ENCODE results near the gene BCAP31.
"Not testable (repeated sequence)": the region's sequence is repeated elsewhere in the genome, so short reads cannot be mapped to it uniquely, and the experiment has no call there.

The BCAP31 gene

DNA sequence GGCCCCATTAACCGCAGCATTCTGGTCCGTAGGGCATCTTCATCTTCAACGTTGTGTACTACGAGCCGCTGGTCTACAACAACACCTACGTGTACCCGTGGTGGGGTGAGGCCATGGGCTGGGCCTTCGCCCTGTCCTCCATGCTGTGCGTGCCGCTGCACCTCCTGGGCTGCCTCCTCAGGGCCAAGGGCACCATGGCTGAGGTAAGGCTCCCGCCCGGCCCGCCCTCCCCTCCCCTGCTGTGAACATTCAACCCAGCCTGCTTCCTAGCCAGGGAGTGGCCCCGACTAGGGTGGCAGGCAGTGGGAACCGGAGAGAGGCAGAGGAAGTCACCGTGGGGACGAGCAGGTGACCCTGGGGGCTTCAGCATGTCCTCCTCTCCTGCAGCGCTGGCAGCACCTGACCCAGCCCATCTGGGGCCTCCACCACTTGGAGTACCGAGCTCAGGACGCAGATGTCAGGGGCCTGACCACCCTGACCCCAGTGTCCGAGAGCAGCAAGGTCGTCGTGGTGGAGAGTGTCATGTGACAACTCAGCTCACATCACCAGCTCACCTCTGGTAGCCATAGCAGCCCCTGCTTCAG is 29.4 kb downstream of the BCAP31 start:
- DNase-seq (ENCODE audit: low read depth) = no peak

DNA sequence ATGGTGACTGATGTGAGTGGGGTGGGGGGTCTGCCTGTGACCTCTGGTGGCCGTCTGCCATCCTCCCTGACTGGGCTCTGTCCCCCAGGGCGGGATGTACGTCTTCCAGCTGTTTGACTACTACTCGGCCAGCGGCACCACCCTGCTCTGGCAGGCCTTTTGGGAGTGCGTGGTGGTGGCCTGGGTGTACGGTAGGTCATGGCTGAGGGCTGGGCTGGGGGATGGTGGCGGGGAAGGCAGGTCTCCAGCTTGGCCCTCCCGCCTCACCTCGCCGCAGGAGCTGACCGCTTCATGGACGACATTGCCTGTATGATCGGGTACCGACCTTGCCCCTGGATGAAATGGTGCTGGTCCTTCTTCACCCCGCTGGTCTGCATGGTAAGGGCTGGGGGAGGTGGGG is 29.9 kb downstream of the BCAP31 start:
- not testable (repeated sequence) for DNase-seq (ENCODE audit: low read depth)

- DNase-seq (ENCODE audit: low read depth) = no peak
Observed at GRCh38 chrX:153693216-153694086, 30.7 kb downstream of the BCAP31 start.

DNA sequence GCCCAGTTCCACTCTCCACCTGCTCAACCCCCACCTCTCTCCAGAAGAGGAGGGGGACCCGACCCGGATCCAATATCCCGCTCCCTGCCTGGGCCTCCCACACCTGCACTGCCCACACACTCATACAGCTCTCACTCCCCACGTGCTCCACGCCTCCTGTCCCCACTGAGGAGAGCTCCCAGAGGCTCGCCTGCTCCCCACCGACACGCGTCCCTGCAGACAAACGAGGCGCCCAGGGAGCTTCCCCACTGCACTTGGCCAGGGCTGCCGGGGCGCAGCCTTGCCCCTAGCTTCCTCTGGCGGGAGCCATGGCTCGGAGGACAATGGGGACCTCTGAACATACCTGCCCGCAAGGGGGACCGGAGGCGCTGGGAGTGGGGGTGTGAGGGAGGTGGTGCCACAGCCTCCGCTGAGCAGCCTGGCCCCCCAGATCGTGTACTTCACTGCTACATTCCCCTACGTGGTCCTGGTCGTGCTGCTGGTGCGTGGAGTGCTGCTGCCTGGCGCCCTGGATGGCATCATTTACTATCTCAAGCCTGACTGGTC is 31.5 kb downstream of the BCAP31 start:
- DNase-seq (ENCODE audit: low read depth) = no peak

- no peak for DNase-seq (ENCODE audit: low read depth)
Observed at GRCh38 chrX:153692003-153692402, 32.2 kb downstream of the BCAP31 start.

DNA sequence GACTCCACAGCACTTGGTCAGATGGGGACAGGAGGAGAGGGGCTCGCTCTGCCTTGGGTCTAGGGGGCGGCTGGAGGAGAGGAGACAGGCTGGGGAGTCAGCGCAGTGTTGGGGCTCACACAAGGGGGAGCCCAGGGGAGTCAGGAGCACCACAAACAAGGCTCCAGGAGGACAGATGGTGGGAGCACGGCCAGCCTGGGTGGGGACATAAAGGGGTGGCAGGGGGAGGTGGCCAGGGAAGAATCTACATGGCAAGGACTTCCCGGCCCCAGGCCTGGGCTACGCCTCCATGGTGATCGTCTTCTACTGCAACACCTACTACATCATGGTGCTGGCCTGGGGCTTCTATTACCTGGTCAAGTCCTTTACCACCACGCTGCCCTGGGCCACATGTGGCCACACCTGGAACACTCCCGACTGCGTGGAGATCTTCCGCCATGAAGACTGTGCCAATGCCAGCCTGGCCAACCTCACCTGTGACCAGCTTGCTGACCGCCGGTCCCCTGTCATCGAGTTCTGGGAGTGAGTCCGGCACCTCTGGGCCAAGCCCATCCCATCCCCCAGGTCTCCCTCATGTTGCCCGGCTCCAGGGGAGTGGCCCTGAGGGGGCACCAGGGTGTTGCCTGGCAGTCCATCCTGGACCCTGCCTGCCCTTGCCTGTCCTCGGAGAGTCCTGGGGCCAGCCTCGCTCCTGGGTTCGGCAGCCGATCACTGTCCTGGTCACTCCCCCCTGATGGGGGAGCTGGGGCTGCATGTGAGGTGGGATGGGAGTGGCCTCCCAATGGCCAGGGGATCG is 33.0 kb downstream of the BCAP31 start:
- DNase-seq (ENCODE audit: low read depth) = not testable (repeated sequence)

GRCh38 chrX:153690466-153690865 is 33.7 kb downstream of the BCAP31 start:
- DNase-seq (ENCODE audit: low read depth) = no peak

GRCh38 chrX:153689654-153690465 is 34.3 kb downstream of the BCAP31 start:
- DNase-seq (ENCODE audit: low read depth) = no peak

DNA sequence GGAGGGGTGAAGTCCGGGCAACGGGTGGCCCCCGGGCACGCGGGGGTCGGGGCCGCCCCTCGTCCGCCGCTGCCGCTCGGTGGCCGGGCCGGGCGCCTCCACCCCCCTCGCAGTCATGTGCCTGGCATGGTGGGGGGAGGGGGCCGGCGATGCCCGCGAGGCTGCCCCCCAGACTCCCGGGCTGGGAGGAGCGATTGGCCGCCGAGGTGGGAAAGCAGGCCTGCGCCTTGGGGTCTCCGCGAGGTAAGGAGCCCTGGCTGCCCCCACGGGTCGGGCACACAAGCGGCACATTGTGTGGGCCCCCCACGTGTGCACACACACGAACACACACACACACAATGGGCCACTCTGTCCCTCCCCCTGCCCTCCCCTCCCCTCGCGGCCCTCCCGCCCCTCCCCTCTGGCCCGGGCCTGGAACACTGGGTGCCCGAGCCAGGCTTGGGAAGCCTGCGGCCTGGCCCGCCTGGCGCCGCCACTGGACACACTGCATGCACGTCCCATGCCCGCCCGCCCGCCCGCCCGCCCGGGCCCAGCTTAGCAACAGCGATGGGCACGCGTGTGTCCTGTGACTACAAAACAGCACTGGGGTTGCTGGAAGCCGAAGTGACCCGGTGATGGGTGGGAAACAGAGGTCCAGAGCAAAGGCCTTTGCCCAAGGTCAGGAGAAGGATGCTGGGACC is 35.1 kb downstream of the BCAP31 start:
- no peak for DNase-seq (ENCODE audit: low read depth)

DNA sequence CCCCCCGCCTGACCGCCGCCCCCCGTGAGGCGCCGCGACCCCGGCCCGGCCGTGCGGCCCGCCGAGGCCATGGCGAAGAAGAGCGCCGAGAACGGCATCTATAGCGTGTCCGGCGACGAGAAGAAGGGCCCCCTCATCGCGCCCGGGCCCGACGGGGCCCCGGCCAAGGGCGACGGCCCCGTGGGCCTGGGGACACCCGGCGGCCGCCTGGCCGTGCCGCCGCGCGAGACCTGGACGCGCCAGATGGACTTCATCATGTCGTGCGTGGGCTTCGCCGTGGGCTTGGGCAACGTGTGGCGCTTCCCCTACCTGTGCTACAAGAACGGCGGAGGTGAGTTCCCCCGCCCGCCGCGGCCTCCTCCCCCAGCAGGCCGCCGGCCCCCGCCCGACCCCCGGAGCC is 35.7 kb downstream of the BCAP31 start:
- no peak for DNase-seq (ENCODE audit: low read depth)

DNA sequence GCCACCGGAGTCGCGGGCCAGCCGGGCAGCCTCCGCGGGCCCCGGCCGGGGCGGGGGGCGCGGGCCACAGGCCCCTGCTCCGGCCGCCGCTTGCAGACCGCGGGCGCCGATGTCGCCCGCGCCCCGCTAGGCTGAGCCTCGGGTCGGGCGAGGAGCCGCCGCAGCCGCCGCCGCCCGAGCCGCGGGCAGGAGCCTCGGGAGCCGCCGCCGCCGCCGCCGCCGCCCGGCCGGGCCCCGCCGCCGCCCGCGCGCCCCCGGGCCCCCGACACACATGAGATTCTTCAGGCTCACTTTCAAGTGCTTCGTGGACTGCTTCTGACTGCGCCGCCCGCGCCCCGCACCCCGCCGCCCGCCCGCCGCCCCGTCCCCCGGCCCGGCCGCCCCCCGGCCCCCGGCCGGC is 36.1 kb downstream of the BCAP31 start:
- no peak for DNase-seq (ENCODE audit: low read depth)

DNA sequence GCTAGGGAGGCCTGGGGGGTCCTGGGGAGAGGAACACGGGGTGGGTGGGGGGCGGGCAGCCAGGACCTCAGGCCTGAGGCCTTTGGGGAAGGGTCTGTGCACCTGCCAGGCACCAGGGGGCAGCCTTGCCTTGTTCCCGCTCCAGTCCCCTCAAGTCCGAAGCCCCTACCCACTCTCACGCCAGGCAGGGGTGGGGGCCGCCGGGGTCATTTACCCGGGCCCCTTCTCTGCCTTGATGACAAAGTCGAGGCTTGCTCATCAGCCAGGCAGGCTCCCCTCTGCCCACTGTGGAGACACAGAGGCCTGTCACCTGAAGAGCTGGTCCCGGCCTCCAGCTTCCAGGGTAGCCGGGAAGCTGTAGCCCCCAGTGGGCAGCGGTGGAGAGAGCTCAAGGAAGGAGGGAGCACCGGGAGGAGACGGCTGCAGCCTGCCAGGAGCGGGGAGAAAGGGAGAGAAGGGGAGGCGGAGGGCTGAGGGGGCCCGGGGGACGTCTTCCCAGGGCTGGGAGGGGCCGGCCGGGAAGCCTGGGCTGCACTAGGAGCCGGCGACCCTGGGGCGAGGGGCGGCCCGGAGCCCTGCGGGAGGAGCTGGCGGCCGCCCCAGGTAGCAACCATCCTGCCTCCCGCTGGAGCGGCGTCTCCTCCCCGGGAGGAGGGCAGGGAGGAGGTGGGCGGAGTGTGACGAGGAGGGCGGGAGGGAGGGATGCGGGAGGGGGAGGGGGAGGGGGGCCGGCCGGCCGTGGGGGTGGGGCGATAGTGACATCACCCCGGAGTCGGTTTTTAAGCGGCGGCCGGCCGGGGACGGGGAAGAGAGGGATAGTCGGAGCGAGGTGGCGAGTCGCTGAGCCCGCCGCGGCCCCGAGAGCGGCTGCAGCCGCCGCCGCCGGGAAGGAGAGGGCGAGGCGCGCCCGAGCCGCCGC is 36.8 kb downstream of the BCAP31 start, which contains the start of gene SLC6A8:
Gene SLC6A8 (plus strand): TSS at position 806 of the 919 bp plus-strand sequence. CDS start 649 bp downstream, outside the sequence.
- DNase-seq (ENCODE audit: low read depth) = no peak

- no peak for DNase-seq (ENCODE audit: low read depth)
Observed at GRCh38 chrX:153686711-153687110, 37.5 kb downstream of the BCAP31 start.

GRCh38 chrX:153685751-153686696 is 38.2 kb downstream of the BCAP31 start:
- no peak for DNase-seq (ENCODE audit: low read depth)

- DNase-seq (ENCODE audit: low read depth) = no peak
Observed at GRCh38 chrX:153685156-153685536, 39.0 kb downstream of the BCAP31 start.

DNA sequence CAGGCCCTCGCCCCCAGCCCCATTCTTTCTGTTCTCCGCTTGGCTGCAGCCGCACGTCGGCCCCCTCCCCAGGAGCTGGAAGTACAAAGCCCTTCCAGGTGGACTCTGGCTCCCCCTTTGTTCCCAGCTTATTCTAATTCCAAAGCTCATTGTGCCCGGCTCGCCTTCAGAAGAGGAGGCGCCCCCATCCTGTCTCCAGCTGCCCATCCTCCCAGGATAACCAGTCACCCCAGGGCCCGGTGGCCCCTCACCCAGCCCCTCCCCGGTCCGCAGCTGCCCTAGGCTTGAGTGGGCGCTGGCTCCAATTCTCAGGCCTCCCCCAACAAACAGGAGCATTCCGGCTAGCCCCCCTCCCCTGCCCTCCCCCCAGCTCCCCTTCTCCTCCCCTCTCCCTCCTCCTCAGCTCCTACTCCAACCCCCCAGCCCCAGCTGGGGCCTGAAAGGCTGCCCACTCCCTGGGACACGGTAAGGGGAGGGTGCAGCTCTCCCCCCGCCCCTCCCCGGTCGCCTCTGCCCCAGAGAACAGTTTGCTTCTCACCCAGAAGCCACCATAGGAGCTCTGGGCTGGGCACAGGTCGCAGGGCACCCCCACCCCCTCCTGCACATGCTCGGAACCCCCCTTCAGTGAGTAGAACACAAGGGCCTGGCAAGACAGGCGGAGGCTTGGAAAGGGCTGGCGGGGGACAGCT is 39.6 kb downstream of the BCAP31 start:
- DNase-seq (ENCODE audit: low read depth) = no peak

DNA sequence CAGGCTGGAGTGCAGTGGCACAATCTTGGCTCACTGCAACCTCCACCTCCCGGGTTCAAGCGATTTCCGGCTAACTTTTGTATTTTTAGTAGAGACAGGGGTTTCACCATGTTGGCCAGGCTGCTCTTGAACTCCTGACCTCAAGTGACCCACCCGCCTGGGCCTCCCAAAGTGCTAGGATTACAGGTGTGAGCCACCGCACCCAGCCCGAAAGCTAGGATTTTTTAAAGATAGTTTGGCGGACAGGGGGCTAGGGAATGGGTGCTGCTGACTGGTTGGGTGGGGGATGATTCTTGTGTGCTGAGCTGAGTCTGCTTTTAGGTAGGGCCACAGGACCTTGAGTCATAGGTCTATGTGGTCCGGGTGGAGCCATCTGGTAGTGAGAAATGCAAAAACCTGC is 40.7 kb downstream of the BCAP31 start:
- not testable (repeated sequence) for DNase-seq (ENCODE audit: low read depth)

GRCh38 chrX:153681175-153681574 is 43.0 kb downstream of the BCAP31 start:
- no peak for DNase-seq (ENCODE audit: low read depth)

Data from activated T-helper 1 cell treated with Interleukin-2 at 50 U/mL for 16 hours (primary cell).